Measurements from ENCODE around the gene ACYP2.
"Not testable (repeated sequence)": the region's sequence is repeated elsewhere in the genome, so short reads cannot be mapped to it uniquely, and the experiment has no call there.

ACYP2 gene

GRCh38 chr2:54233832-54234649, 118.6 kb downstream of the ACYP2 start:
- DNase-seq, result no peak

GRCh38 chr2:54237428-54237827, 122.0 kb downstream of the ACYP2 start:
- no peak for DNase-seq

- DNase-seq, result no peak
Observed at GRCh38 chr2:54239427-54239826, 124.0 kb downstream of the ACYP2 start.

GRCh38 chr2:54240515-54241469, 125.4 kb downstream of the ACYP2 start:
- no peak for DNase-seq

- DNase-seq, result no peak
Observed at GRCh38 chr2:54247115-54247514, 131.7 kb downstream of the ACYP2 start.

GRCh38 chr2:54249629-54250028, 134.2 kb downstream of the ACYP2 start:
- no peak for DNase-seq

GRCh38 chr2:54254180-54254579, 138.8 kb downstream of the ACYP2 start:
- no peak for DNase-seq

GRCh38 chr2:54255230-54256090, 140.0 kb downstream of the ACYP2 start:
- no peak for DNase-seq

- DNase-seq, result no peak
Observed at GRCh38 chr2:54256091-54256694, 140.8 kb downstream of the ACYP2 start, which contains the start of gene TSPYL6. TSPYL6 (minus strand) TSS chr2:54256229; CDS start chr2:54256151, 78 bp downstream.

GRCh38 chr2:54258166-54258565, 142.8 kb downstream of the ACYP2 start:
- DNase-seq, result no peak

- DNase-seq, result peak; percentile 4
Observed at GRCh38 chr2:54259413-54260240, 144.2 kb downstream of the ACYP2 start.

GRCh38 chr2:54260241-54260595, 144.8 kb downstream of the ACYP2 start:
- DNase-seq, result no peak

- no peak for DNase-seq
Observed at GRCh38 chr2:54261537-54261936, 146.1 kb downstream of the ACYP2 start.

GRCh38 chr2:54262015-54262765, 146.8 kb downstream of the ACYP2 start:
- DNase-seq, result no peak

GRCh38 chr2:54265081-54265480, 149.7 kb downstream of the ACYP2 start:
- not testable (repeated sequence) for DNase-seq

- no peak for DNase-seq
Observed at GRCh38 chr2:54267577-54267976, 152.2 kb downstream of the ACYP2 start.

GRCh38 chr2:54271189-54271588, 155.8 kb downstream of the ACYP2 start:
- DNase-seq, result no peak

- DNase-seq, result no peak
Observed at GRCh38 chr2:54271843-54272627, 156.6 kb downstream of the ACYP2 start.

- DNase-seq, result peak; percentile 17
Observed at GRCh38 chr2:54274781-54275242, 159.4 kb downstream of the ACYP2 start.

GRCh38 chr2:54275541-54275940, 160.1 kb downstream of the ACYP2 start:
- no peak for DNase-seq
